Skeletal muscle tissue (tissue), 4 donors: ENCODE measurements around the gene RNF14. TPM values are rescaled to one million over a fixed set of nuclear protein-coding genes. Genes with fewer than 3 reads are reported as not detected.

ENCODE experiments used
- H3K27ac ChIP-seq: one replicate; pipeline ENCODE4 v1.7.0; 2013; ENCODE audit warnings: mild to moderate bottlenecking, low read depth, low read length, inconsistent platforms
- H3K27me3 ChIP-seq, 3 donors: one replicate each; pipeline ENCODE4 v1.7.0; 2013; ENCODE audit warnings: low read length in 3 of 3; ENCODE audit not compliant: control insufficient read depth in 3 of 3, insufficient read depth in 3 of 3
- H3K36me3 ChIP-seq, 3 donors: one replicate each; pipeline ENCODE4 v1.7.0; 2013; ENCODE audit warnings: low read length in 3 of 3; ENCODE audit not compliant: control insufficient read depth in 3 of 3, insufficient read depth in 3 of 3
- H3K4me1 ChIP-seq, 3 donors: one replicate each; pipeline ENCODE4 v1.7.0; 2013; ENCODE audit warnings: low read length in 3 of 3, mild to moderate bottlenecking in 3 of 3; ENCODE audit not compliant: control insufficient read depth in 3 of 3, insufficient read depth in 3 of 3
- H3K4me3 ChIP-seq, 3 donors: one replicate each; pipeline ENCODE4 v1.7.0; 2013; ENCODE audit warnings: low read length in 3 of 3
- H3K9ac ChIP-seq, 3 donors: one replicate each; pipeline ENCODE4 v1.7.0; 2013; ENCODE audit warnings: low read length in 3 of 3, mild to moderate bottlenecking in 3 of 3, moderate library complexity in 2 of 3, low read depth in 1 of 3
- H3K9me3 ChIP-seq, 3 donors: one replicate each; pipeline ENCODE4 v1.7.0; 2013; ENCODE audit warnings: low read length in 3 of 3; ENCODE audit not compliant: control insufficient read depth in 3 of 3
- total RNA-seq: library from RNA; depleted of rRNA; stranded (reverse); fragments of >200 nt; gene quantifications from one replicate; pipeline ENCODE4 v1.2.3, GENCODE V29; 2014
- donor health status: Osteomylitis.

The RNF14 gene
- total RNA-seq, 1 donor from 2014 or later: 44.4 TPM

GRCh38 chr5:141969783-141970771, 1.2 kb downstream of the RNF14 start:
- Histone ChIP-seq H3K27ac (peak overlapping the region; percentile 96), H3K4me3 (peak overlapping the region; percentile 92 to 96 (median 95)), H3K4me1 (peaks cover 9 to 16% (median 13%) of the 10 kb centered on the region in 3 donors), H3K9ac (peak overlapping the region; percentile 99), H3K9me3 (no peaks in the 10 kb centered on the region), H3K27me3 (no peaks in the 10 kb centered on the region), H3K36me3 (peaks cover 11 to 17% (median 15%) of the 10 kb centered on the region in 3 donors)

- H3K36me3 ChIP-seq: peaks cover 19 to 31% (median 30%) of the 10 kb centered on the region in 3 donors
- no peaks in the 10 kb centered on the region for H3K9me3 ChIP-seq
- H3K9ac ChIP-seq: no peak overlapping the region
- H3K4me3 ChIP-seq: no peak overlapping the region
- no peak overlapping the region for H3K27ac ChIP-seq
- H3K27me3 ChIP-seq: no peaks in the 10 kb centered on the region
- peaks cover 19 to 24% (median 22%) of the 10 kb centered on the region in 3 donors for H3K4me1 ChIP-seq
Observed at GRCh38 chr5:141973871-141974595, 5.1 kb downstream of the RNF14 start.

DNA sequence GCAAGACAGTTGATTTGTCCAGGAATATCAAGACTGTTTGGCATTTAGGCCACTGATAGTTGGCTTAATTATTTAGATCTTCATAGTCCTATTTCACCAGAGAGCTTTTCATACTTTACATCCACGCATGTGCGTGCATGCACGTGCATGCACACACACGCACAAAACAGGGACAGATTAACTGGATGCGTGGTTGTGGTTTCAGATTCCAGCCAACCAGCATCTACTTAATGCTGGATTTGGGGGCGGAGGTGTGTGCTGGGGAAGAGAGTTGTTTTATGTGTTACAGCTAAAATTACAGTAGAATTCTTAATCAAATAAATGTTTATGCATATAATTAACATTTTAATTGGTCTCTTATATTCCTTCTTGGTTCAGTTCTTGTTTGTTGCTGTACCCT, 7.3 kb downstream of the RNF14 start:
- H3K4me3 ChIP-seq: no peak overlapping the region
- no peaks in the 10 kb centered on the region for H3K9me3 ChIP-seq
- peaks cover 28 to 50% (median 44%) of the 10 kb centered on the region in 3 donors for H3K36me3 ChIP-seq
- no peaks in the 10 kb centered on the region for H3K27me3 ChIP-seq
- peaks cover 8 to 10% (median 8%) of the 10 kb centered on the region in 3 donors for H3K4me1 ChIP-seq
- H3K9ac ChIP-seq: no peak overlapping the region
- H3K27ac ChIP-seq: no peak overlapping the region

GRCh38 chr5:141978389-141978788, 9.5 kb downstream of the RNF14 start:
- Histone ChIP-seq H3K27me3 (no peaks in the 10 kb centered on the region), H3K9ac (no peak overlapping the region), H3K9me3 (no peaks in the 10 kb centered on the region), H3K36me3 (peaks cover 32 to 71% (median 56%) of the 10 kb centered on the region in 3 donors), H3K27ac (no peak overlapping the region), H3K4me3 (no peak overlapping the region), H3K4me1 (peaks cover 8 to 10% (median 8%) of the 10 kb centered on the region in 3 donors)

DNA sequence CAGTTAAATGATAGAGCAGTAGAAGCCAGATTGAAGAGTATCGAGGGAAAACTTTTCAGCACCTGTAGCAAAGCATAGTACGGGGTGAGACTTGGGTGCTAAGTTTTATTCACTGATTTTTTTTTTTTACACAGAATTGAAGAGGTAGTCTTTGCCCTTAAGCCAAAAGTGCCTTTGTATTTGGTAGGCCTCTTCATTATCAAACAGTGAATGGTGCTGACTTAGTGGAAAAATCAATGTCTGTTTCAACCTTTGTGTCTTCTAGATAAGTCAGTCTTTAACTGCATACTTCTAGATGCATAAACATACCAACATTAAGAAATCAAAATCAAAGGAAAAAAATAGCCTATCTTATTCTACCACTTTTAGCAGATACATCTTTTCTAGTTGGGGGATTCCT, 13.7 kb downstream of the RNF14 start:
- H3K4me3 ChIP-seq: no peak overlapping the region
- H3K9ac ChIP-seq: no peak overlapping the region
- H3K27ac ChIP-seq: no peak overlapping the region
- H3K36me3 ChIP-seq: peaks cover 51 to 81% (median 72%) of the 10 kb centered on the region in 3 donors
- H3K27me3 ChIP-seq: no peaks in the 10 kb centered on the region
- H3K4me1 ChIP-seq: peaks cover 0 to 5% (median 0%) of the 10 kb centered on the region in 3 donors
- no peaks in the 10 kb centered on the region for H3K9me3 ChIP-seq

GRCh38 chr5:141986072-141986471, 17.2 kb downstream of the RNF14 start:
- Histone ChIP-seq H3K36me3 (peaks cover 39 to 60% (median 59%) of the 10 kb centered on the region in 3 donors), H3K4me3 (no peak overlapping the region), H3K4me1 (no peaks in the 10 kb centered on the region), H3K9ac (no peak overlapping the region), H3K9me3 (no peaks in the 10 kb centered on the region), H3K27me3 (no peaks in the 10 kb centered on the region), H3K27ac (no peak overlapping the region)

DNA sequence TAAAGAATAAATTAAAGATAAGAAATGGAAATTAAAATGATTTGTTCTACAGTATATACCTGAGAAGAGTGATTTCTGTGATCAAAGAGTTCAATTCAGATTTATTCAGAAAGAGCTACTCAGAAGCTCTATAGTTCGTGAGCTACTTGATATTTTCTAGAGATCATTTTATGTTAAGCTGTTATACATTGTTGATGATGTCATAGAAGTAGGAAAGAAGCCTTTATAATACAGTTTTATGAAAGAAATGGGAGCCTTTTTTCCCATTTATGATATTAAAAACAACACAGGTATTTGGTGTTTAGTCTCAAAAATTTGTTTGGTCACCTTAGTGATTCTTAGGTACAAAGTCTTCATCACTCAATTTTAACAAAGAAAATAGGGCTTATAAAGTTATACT, 20.8 kb downstream of the RNF14 start:
- Histone ChIP-seq H3K27me3 (no peaks in the 10 kb centered on the region), H3K36me3 (peaks cover 30 to 40% (median 32%) of the 10 kb centered on the region in 3 donors), H3K9me3 (no peaks in the 10 kb centered on the region)

GRCh38 chr5:141992349-141992963, 23.6 kb downstream of the RNF14 start:
- peaks cover 16 to 20% (median 18%) of the 10 kb centered on the region in 3 donors for H3K36me3 ChIP-seq
- peaks cover 0 to 5% (median 3%) of the 10 kb centered on the region in 3 donors for H3K4me1 ChIP-seq
- H3K27ac ChIP-seq: no peak overlapping the region
- H3K27me3 ChIP-seq: no peaks in the 10 kb centered on the region
- no peak overlapping the region for H3K9ac ChIP-seq
- H3K4me3 ChIP-seq: no peak overlapping the region
- H3K9me3 ChIP-seq: no peaks in the 10 kb centered on the region

More for the DNA sequence above, 20.8 kb downstream of the RNF14 start:
- Histone ChIP-seq H3K9ac (no peak overlapping the region), H3K27ac (no peak overlapping the region), H3K4me1 (peaks cover 0 to 5% (median 3%) of the 10 kb centered on the region in 3 donors), H3K4me3 (no peak overlapping the region)

GRCh38 chr5:141994511-141995136, 25.7 kb downstream of the RNF14 start:
- Histone ChIP-seq H3K9ac (no peak overlapping the region), H3K36me3 (peaks cover 10 to 19% (median 10%) of the 10 kb centered on the region in 3 donors), H3K27ac (no peak overlapping the region), H3K4me1 (peaks cover 0 to 5% (median 3%) of the 10 kb centered on the region in 3 donors), H3K27me3 (no peaks in the 10 kb centered on the region), H3K4me3 (no peak overlapping the region), H3K9me3 (no peaks in the 10 kb centered on the region)
